Endothelial cell of umbilical vein (primary cell): ENCODE results near the gene APOM. TPM values are rescaled to one million over a fixed set of nuclear protein-coding genes. Genes with fewer than 3 reads are reported as not detected.

Experiments
- BruUV-seq: library from RNA; stranded (reverse); fragments of 400-500 nt; replicated peaks from 2 replicates; lab custom pipeline; 2021; lab: Mats Ljungman, UMichigan
- CTCF ChIA-PET: fragments of 300-600, 350-600 bp; sonication (Branson Sonifier 250); formaldehyde crosslinking; loops from one replicate; lab custom pipeline; 2021; ENCODE audit warnings: antibody characterized with exemption, inconsistent platforms; lab: Charles Lee
- POLR2A ChIA-PET: fragments of 300-600, 350-600 bp; sonication (Branson Sonifier 250); formaldehyde crosslinking; loops from one replicate; lab custom pipeline; 2021; ENCODE audit warnings: antibody characterized with exemption, inconsistent platforms; lab: Charles Lee
- DNase-seq: peaks from one replicate; pipeline ENCODE4 v3.0.0-alpha.2; 2011; ENCODE audit warnings: low read depth, low spot score
- FAIRE-seq: peaks from 2 replicates; lab custom pipeline; 2011; peaks lifted over from hg19 to GRCh38; lab: Jason Lieb, UNC
- H2AFZ ChIP-seq: 2 replicates; pipeline ENCODE4 v1.6.0; 2012; ENCODE audit warnings: low read depth, low read length, control low read depth, inconsistent platforms
- H3K27ac ChIP-seq: 2 replicates; pipeline ENCODE4 v1.5.1; 2011; ENCODE audit warnings: low read depth, mild to moderate bottlenecking, control low read depth, low read length, moderate library complexity; ENCODE audit not compliant: insufficient read depth
- H3K27me3 ChIP-seq, 2 experiments: 2 replicates each; pipeline versions ENCODE4 v1.6.0 to v1.6.1; 2011; ENCODE audit warnings: low read length in 2 of 2, mixed read lengths in 1 of 2; ENCODE audit not compliant: control insufficient read depth in 2 of 2, insufficient read depth in 2 of 2
- H3K36me3 ChIP-seq, 2 experiments: 2 replicates in 1 of 2; 3 replicates in 1 of 2; pipeline ENCODE4 v1.5.1; 2011; ENCODE audit warnings: low read length in 2 of 2, mild to moderate bottlenecking in 1 of 2, moderate library complexity in 1 of 2; ENCODE audit not compliant: control insufficient read depth in 2 of 2, insufficient read depth in 2 of 2; ENCODE audit errors: extremely low read depth in 1 of 2
- H3K4me1 ChIP-seq: 3 replicates; pipeline ENCODE4 v1.5.1; 2011; ENCODE audit warnings: mild to moderate bottlenecking, low read length; ENCODE audit not compliant: control insufficient read depth, insufficient read depth; ENCODE audit errors: extremely low read depth
- H3K4me2 ChIP-seq: 2 replicates; pipeline ENCODE4 v1.6.1; 2011; ENCODE audit warnings: low read length, control low read depth, mixed read lengths; ENCODE audit not compliant: insufficient read depth
- H3K4me3 ChIP-seq, 3 experiments: fragments of 200-600 bp in 1 of 3; sonication (generic), shearing (Covaris generic) in 1 of 3; replicated peaks in 1 of 3; 2 replicates each; pipeline ENCODE4 v1.5.1; 2011 to 2016; ENCODE audit warnings: control low read depth in 3 of 3, low read length in 3 of 3, mild to moderate bottlenecking in 2 of 3, inconsistent platforms in 1 of 3, low read depth in 1 of 3, moderate library complexity in 1 of 3; ENCODE audit not compliant: insufficient read depth in 1 of 3
- H3K79me2 ChIP-seq: 2 replicates; pipeline ENCODE4 v1.6.0; 2012; ENCODE audit warnings: low read length, inconsistent platforms; ENCODE audit not compliant: control insufficient read depth, insufficient read depth
- H3K9ac ChIP-seq: replicated peaks from 2 replicates; pipeline ENCODE3; 2011; ENCODE audit warnings: low read length, control low read depth; ENCODE audit not compliant: insufficient read depth; ENCODE audit errors: extremely low read depth
- H3K9me1 ChIP-seq: replicated peaks from 3 replicates; pipeline ENCODE4 v1.6.0; 2011; ENCODE audit warnings: mild to moderate bottlenecking, low read length; ENCODE audit not compliant: control insufficient read depth, insufficient read depth; ENCODE audit errors: extremely low read depth
- H3K9me3 ChIP-seq: replicated peaks from 2 replicates; pipeline ENCODE4 v1.5.1; 2012; ENCODE audit warnings: low read length, inconsistent platforms; ENCODE audit not compliant: control insufficient read depth, insufficient read depth
- H4K20me1 ChIP-seq: replicated peaks from 2 replicates; pipeline ENCODE3; 2011; ENCODE audit warnings: mild to moderate bottlenecking, low read length; ENCODE audit not compliant: control insufficient read depth, insufficient read depth; ENCODE audit errors: extremely low read depth
- CTCF ChIP-seq, 2 donors: IDR thresholded peaks; 1 replicate in 1 of 2; 2 replicates in 1 of 2; pipeline ENCODE4 v1.5.1; 2011; ENCODE audit warnings: low read length in 2 of 2, mild to moderate bottlenecking in 2 of 2, moderate library complexity in 2 of 2, control low read depth in 1 of 2, inconsistent platforms in 1 of 2, low read depth in 1 of 2; ENCODE audit not compliant: insufficient read depth in 1 of 2; ENCODE audit errors: extremely low read depth in 1 of 2
- EZH2 ChIP-seq: IDR thresholded peaks from 2 replicates; pipeline ENCODE4 v1.6.1; 2012; ENCODE audit warnings: borderline replicate concordance, low read depth, mild to moderate bottlenecking, moderate library complexity, low read length, inconsistent platforms; ENCODE audit not compliant: severe bottlenecking
- FOS ChIP-seq: IDR thresholded peaks from 2 replicates; pipeline ENCODE4 v1.6.1; 2011; ENCODE audit warnings: mild to moderate bottlenecking, low read length, moderate library complexity, borderline replicate concordance; ENCODE audit not compliant: insufficient read depth
- GATA2 ChIP-seq: IDR thresholded peaks from 2 replicates; pipeline ENCODE4 v1.7.0; 2011; ENCODE audit warnings: low read depth, mild to moderate bottlenecking, moderate library complexity, mixed read lengths, low read length; ENCODE audit not compliant: insufficient read length, insufficient read depth
- JUN ChIP-seq: IDR thresholded peaks from 2 replicates; pipeline ENCODE4 v1.6.1; 2011; ENCODE audit warnings: borderline replicate concordance, low read depth; ENCODE audit not compliant: insufficient read length, insufficient read depth
- MAX ChIP-seq: IDR thresholded peaks from 2 replicates; pipeline ENCODE4 v1.6.1; 2011; ENCODE audit not compliant: insufficient read depth, insufficient read length
- MYC ChIP-seq: IDR thresholded peaks from one replicate; pipeline ENCODE4 v1.6.1; 2011; ENCODE audit warnings: mild to moderate bottlenecking, low read depth, low read length
- POLR2A ChIP-seq: IDR thresholded peaks from 2 replicates; pipeline ENCODE4 v1.6.1; 2012; ENCODE audit warnings: low read depth, mild to moderate bottlenecking, control low read depth, low read length
- POLR2AphosphoS5 ChIP-seq: IDR thresholded peaks from 2 replicates; pipeline ENCODE4 v1.6.1; 2012; ENCODE audit warnings: low read depth, mild to moderate bottlenecking, control low read depth, low read length, moderate library complexity; ENCODE audit not compliant: insufficient read depth
- dilution Hi-C: fragments of 300-500 bp; cut with MboI; formaldehyde crosslinking; loops from one replicate; pipeline ENCODE4 v1.15.0; 2019; ENCODE audit warnings: low sequenced_read_pairs; ENCODE audit not compliant: extremely low pct_ligation_motif_present
- intact Hi-C: fragments of 100-400 bp; cut with micrococcal nuclease; formaldehyde crosslinking; loops from one replicate; pipeline ENCODE4 v1.10.0; 2022
- polyA plus RNA-seq, 4 experiments: library from polyadenylated mRNA; depleted of rRNA in 3 of 4; stranded (reverse) in 3 of 4; unstranded in 1 of 4; fragments of >200 nt; gene quantifications; 2 replicates each; pipeline versions ENCODE4 v1.2.1 to v1.2.3, GENCODE V29; 2011 to 2012; ENCODE audit warnings: missing spikeins in 1 of 4
- total RNA-seq: library from RNA; stranded (reverse); gene quantifications from 2 replicates; pipeline ENCODE4 v1.2.3, GENCODE V29; 2021

Gene APOM
- total and polyA plus RNA-seq, 2 donors (not counting 3 experiments of a cell fraction or from before 2014, with no cell fraction given): 2.5 TPM; not detected in 1

GRCh38 chr6:31658983-31659648 lies 3.4 kb downstream of the APOM start:
- intact Hi-C loops: no loop called here
- H3K79me2 ChIP-seq: peaks cover 25% of the 10 kb centered on the region
- no peaks in the 10 kb centered on the region for H3K27me3 ChIP-seq
- H3K36me3 ChIP-seq: peaks cover 3 to 4% of the 10 kb centered on the region in 2 experiments
- H4K20me1 ChIP-seq: no peaks in the 10 kb centered on the region
- no peak overlapping the region for H2AFZ ChIP-seq
- DNase-seq (no peak), FAIRE-seq (no peak)
- H3K27ac ChIP-seq: no peak overlapping the region
- CTCF ChIA-PET: no interaction called here
- dilution Hi-C loops: no loop called here
- BruUV-seq: no TSS peak
- peaks cover 36% of the 10 kb centered on the region for H3K4me1 ChIP-seq
- no peaks in the 10 kb centered on the region for H3K9me3 ChIP-seq
- H3K9me1 ChIP-seq: no peaks in the 10 kb centered on the region
- H3K4me3 ChIP-seq: peak overlapping the region in 2 of 3 experiments; percentile 70 to 76
- peak overlapping the region; percentile 67 for H3K4me2 ChIP-seq
- no peak overlapping the region for H3K9ac ChIP-seq
- POLR2A ChIA-PET: interaction anchor here (0.9 kb wide), 1 partner anchor 156 kb away, joined by 4 read pairs; the partner anchor contains the start of genes HSPA1A and HSPA1L
- TF ChIP-seq POLR2AphosphoS5 (no peak), GATA2 (no peak), FOS (no peak), EZH2 (no peak), MAX (no peak), POLR2A (no peak), MYC (no peak), JUN (no peak), CTCF (IDR thresholded peaks at IDR 0.05; ENCODE audit: extremely low read depth in 1 of 2, insufficient read depth in 1 of 2, low read depth in 1 of 2, low read length in 2 of 2) (no peak)
